ENCODE data around the gene TRAPPC12. TPM values are rescaled to one million over a fixed set of nuclear protein-coding genes. Genes with fewer than 3 reads are reported as not detected.
"Not testable (repeated sequence)": the region's sequence is repeated elsewhere in the genome, so short reads cannot be mapped to it uniquely, and the experiment has no call there.

The TRAPPC12 gene
- total RNA-seq, 3 donors from 2014 or later = 76.9 to 102 (median 97.8) TPM

GRCh38 chr2:3449936-3450335 is 70.4 kb downstream of the TRAPPC12 start:
- H3K36me3 ChIP-seq (ENCODE audit: low read depth) = no peaks in the 10 kb centered on the region
- no peak overlapping the region for H3K4me3 ChIP-seq
- TF ChIP-seq CTCF (IDR thresholded peaks at IDR 0.05) = no peak
- intact Hi-C loops (cut with DNase I, micrococcal nuclease) = no loop called here
- H3K4me1 ChIP-seq (ENCODE audit: low read depth) = no peaks in the 10 kb centered on the region
- no peaks in the 10 kb centered on the region for H3K9me3 ChIP-seq
- ATAC-seq (no peak), DNase-seq (no peak)

- H3K4me1 ChIP-seq (ENCODE audit: low read depth) = no peaks in the 10 kb centered on the region
- no peaks in the 10 kb centered on the region for H3K9me3 ChIP-seq
- no peaks in the 10 kb centered on the region for H3K36me3 ChIP-seq (ENCODE audit: low read depth)
- TF ChIP-seq CTCF (IDR thresholded peaks at IDR 0.05) = no peak
- DNase-seq (no peak), ATAC-seq (no peak)
- intact Hi-C loops (cut with DNase I, micrococcal nuclease) = no loop called here
- no peak overlapping the region for H3K4me3 ChIP-seq
Measured at GRCh38 chr2:3450385-3451010, 71.0 kb downstream of the TRAPPC12 start.

- Histone ChIP-seq H3K4me1 (ENCODE audit: low read depth) (no peaks in the 10 kb centered on the region), H3K4me3 (no peak overlapping the region), H3K36me3 (ENCODE audit: low read depth) (no peaks in the 10 kb centered on the region), H3K9me3 (no peaks in the 10 kb centered on the region)
- ATAC-seq (no peak), DNase-seq (no peak)
- intact Hi-C loops (cut with DNase I, micrococcal nuclease) = no loop called here
- no peak for TF ChIP-seq CTCF (IDR thresholded peaks at IDR 0.05)
Measured at GRCh38 chr2:3451169-3451568, 71.7 kb downstream of the TRAPPC12 start.

- no peak for TF ChIP-seq CTCF (IDR thresholded peaks at IDR 0.05)
- DNase-seq (no peak), ATAC-seq (no peak)
- intact Hi-C loops (cut with DNase I, micrococcal nuclease) = no loop called here
- no peaks in the 10 kb centered on the region for H3K4me1 ChIP-seq (ENCODE audit: low read depth)
- H3K9me3 ChIP-seq = no peaks in the 10 kb centered on the region
- no peak overlapping the region for H3K4me3 ChIP-seq
- no peaks in the 10 kb centered on the region for H3K36me3 ChIP-seq (ENCODE audit: low read depth)
Measured at GRCh38 chr2:3451926-3452671, 72.6 kb downstream of the TRAPPC12 start.

- no peaks in the 10 kb centered on the region for H3K9me3 ChIP-seq
- peak; percentile 13 for ATAC-seq
- no peaks in the 10 kb centered on the region for H3K36me3 ChIP-seq (ENCODE audit: low read depth)
- no peak overlapping the region for H3K4me3 ChIP-seq
- no peak for DNase-seq
- no peaks in the 10 kb centered on the region for H3K4me1 ChIP-seq (ENCODE audit: low read depth)
- no peak for TF ChIP-seq CTCF (IDR thresholded peaks at IDR 0.05)
- intact Hi-C loops (cut with DNase I, micrococcal nuclease) = no loop called here
Measured at GRCh38 chr2:3453190-3453999, 73.9 kb downstream of the TRAPPC12 start.

GRCh38 chr2:3454005-3454404 is 74.5 kb downstream of the TRAPPC12 start:
- intact Hi-C loops (cut with DNase I, micrococcal nuclease); ATAC-seq; H3K36me3 ChIP-seq (ENCODE audit: low read depth): not testable (repeated sequence)

More at GRCh38 chr2:3454005-3454404, 74.5 kb downstream of the TRAPPC12 start:
- not testable (repeated sequence) for H3K9me3 ChIP-seq; DNase-seq; H3K4me3 ChIP-seq; H3K4me1 ChIP-seq (ENCODE audit: low read depth)

Measured in mucosa of descending colon (tissue), 3 donors.